Activated T-helper 2 cell treated with anti-CD3 and anti-CD28 coated beads, Interferon-gamma antibody, Interleukin-2, Interleukin-4, amounts not matched to agents 10 μg/mL and 5 μg/mL and 100 μg/mL, durations not matched to agents 14 hours and 24 hours and 36 hours (primary cell): ENCODE data around the gene TBC1D23. TPM values are rescaled to one million over a fixed set of nuclear protein-coding genes. Genes with fewer than 3 reads are reported as not detected.
"Not testable (repeated sequence)": the region's sequence is repeated elsewhere in the genome, so short reads cannot be mapped to it uniquely, and the experiment has no call there.

Experiments
- DNase-seq: peaks from one replicate; pipeline ENCODE4 v3.0.0; 2021; ENCODE audit warnings: low spot score
- H3K27ac Mint-ChIP-seq: one replicate; pipeline ENCODE4 v1.8.0; 2021; ENCODE audit warnings: mixed read lengths
- H3K27me3 Mint-ChIP-seq: one replicate; pipeline ENCODE4 v1.8.0; 2021; ENCODE audit warnings: low read depth, mixed read lengths
- H3K36me3 Mint-ChIP-seq: one replicate; pipeline ENCODE4 v1.8.0; 2021; ENCODE audit warnings: low read depth, mixed read lengths
- H3K4me1 Mint-ChIP-seq: one replicate; pipeline ENCODE4 v1.8.0; 2021; ENCODE audit warnings: low read depth, mixed read lengths
- H3K4me3 Mint-ChIP-seq: one replicate; pipeline ENCODE4 v1.8.0; 2021; ENCODE audit warnings: low read depth, mild to moderate bottlenecking, moderate library complexity, mixed read lengths
- H3K9me3 Mint-ChIP-seq: one replicate; pipeline ENCODE4 v1.8.0; 2021; ENCODE audit warnings: mixed read lengths
- intact Hi-C: fragments of 100-400 bp; cut with micrococcal nuclease; formaldehyde crosslinking; loops from one replicate; pipeline ENCODE4 v1.15.1; 2023
- total RNA-seq: library from RNA; stranded (reverse); gene quantifications from 2 replicates; pipeline ENCODE4 v1.2.3, GENCODE V29; 2022

The TBC1D23 gene
- total RNA-seq, 1 donor from 2014 or later, result 18.7 TPM

- Mint-ChIP-seq H3K27me3 (peaks cover 10% of the 10 kb centered on the region), H3K9me3 (no peaks in the 10 kb centered on the region), H3K4me3 (no peak overlapping the region), H3K27ac (no peak overlapping the region), H3K4me1 (peaks cover 11% of the 10 kb centered on the region), H3K36me3 (no peaks in the 10 kb centered on the region)
- intact Hi-C loops, result no loop called here
- DNase-seq, result no peak
Measured at GRCh38 chr3:100231668-100232067, 29.1 kb upstream of the TBC1D23 start.

GRCh38 chr3:100234364-100234763, 26.4 kb upstream of the TBC1D23 start:
- peaks cover 11% of the 10 kb centered on the region for H3K27me3 Mint-ChIP-seq
- H3K9me3 Mint-ChIP-seq, result peaks cover 5% of the 10 kb centered on the region
- no peak overlapping the region for H3K4me3 Mint-ChIP-seq
- no peaks in the 10 kb centered on the region for H3K36me3 Mint-ChIP-seq
- H3K4me1 Mint-ChIP-seq, result peaks cover 1% of the 10 kb centered on the region
- intact Hi-C loops, result no loop called here
- H3K27ac Mint-ChIP-seq, result no peak overlapping the region
- DNase-seq, result no peak

- no peak overlapping the region for H3K27ac Mint-ChIP-seq
- H3K9me3 Mint-ChIP-seq, result peaks cover 8% of the 10 kb centered on the region
- no peak overlapping the region for H3K4me3 Mint-ChIP-seq
- no peaks in the 10 kb centered on the region for H3K4me1 Mint-ChIP-seq
- peaks cover 11% of the 10 kb centered on the region for H3K27me3 Mint-ChIP-seq
- intact Hi-C loops, result no loop called here
- DNase-seq, result no peak
- H3K36me3 Mint-ChIP-seq, result no peaks in the 10 kb centered on the region
Measured at GRCh38 chr3:100238599-100238998, 22.2 kb upstream of the TBC1D23 start.

- H3K4me3 Mint-ChIP-seq, H3K36me3 Mint-ChIP-seq, intact Hi-C loops, H3K27me3 Mint-ChIP-seq, H3K27ac Mint-ChIP-seq, H3K9me3 Mint-ChIP-seq, DNase-seq: not testable (repeated sequence)
- H3K4me1 Mint-ChIP-seq, result peaks cover 12% of the 10 kb centered on the region
Measured at GRCh38 chr3:100242471-100242870, 18.3 kb upstream of the TBC1D23 start.

- no peak for DNase-seq
- H3K4me3 Mint-ChIP-seq, result no peak overlapping the region
- peaks cover 3% of the 10 kb centered on the region for H3K36me3 Mint-ChIP-seq
- H3K4me1 Mint-ChIP-seq, result peaks cover 19% of the 10 kb centered on the region
- no peaks in the 10 kb centered on the region for H3K27me3 Mint-ChIP-seq
- H3K9me3 Mint-ChIP-seq, result peaks cover 3% of the 10 kb centered on the region
- H3K27ac Mint-ChIP-seq, result no peak overlapping the region
- intact Hi-C loops, result no loop called here
Measured at GRCh38 chr3:100244264-100244663, 16.5 kb upstream of the TBC1D23 start.

GRCh38 chr3:100245136-100245535, 15.7 kb upstream of the TBC1D23 start:
- no peak overlapping the region for H3K4me3 Mint-ChIP-seq
- peaks cover 19% of the 10 kb centered on the region for H3K4me1 Mint-ChIP-seq
- peaks cover 8% of the 10 kb centered on the region for H3K9me3 Mint-ChIP-seq
- intact Hi-C loops, result no loop called here
- H3K36me3 Mint-ChIP-seq, result peaks cover 3% of the 10 kb centered on the region
- no peak overlapping the region for H3K27ac Mint-ChIP-seq
- H3K27me3 Mint-ChIP-seq, result no peaks in the 10 kb centered on the region
- no peak for DNase-seq

GRCh38 chr3:100245927-100246326, 14.9 kb upstream of the TBC1D23 start:
- H3K9me3 Mint-ChIP-seq, result peaks cover 6% of the 10 kb centered on the region
- intact Hi-C loops, result no loop called here
- H3K36me3 Mint-ChIP-seq, result peaks cover 6% of the 10 kb centered on the region
- H3K27ac Mint-ChIP-seq, result no peak overlapping the region
- no peak overlapping the region for H3K4me3 Mint-ChIP-seq
- no peak for DNase-seq
- peaks cover 19% of the 10 kb centered on the region for H3K4me1 Mint-ChIP-seq
- no peaks in the 10 kb centered on the region for H3K27me3 Mint-ChIP-seq

- no peak for DNase-seq
- Mint-ChIP-seq H3K27ac (no peak overlapping the region), H3K27me3 (no peaks in the 10 kb centered on the region), H3K9me3 (peaks cover 8% of the 10 kb centered on the region), H3K4me1 (peaks cover 19% of the 10 kb centered on the region), H3K36me3 (peaks cover 6% of the 10 kb centered on the region), H3K4me3 (no peak overlapping the region)
- intact Hi-C loops, result no loop called here
Measured at GRCh38 chr3:100246999-100247398, 13.8 kb upstream of the TBC1D23 start.

GRCh38 chr3:100252001-100252400, 8.8 kb upstream of the TBC1D23 start:
- Mint-ChIP-seq H3K4me3 (no peak overlapping the region), H3K27ac (no peak overlapping the region), H3K27me3 (no peaks in the 10 kb centered on the region), H3K36me3 (peaks cover 6% of the 10 kb centered on the region), H3K9me3 (peaks cover 8% of the 10 kb centered on the region), H3K4me1 (peaks cover 8% of the 10 kb centered on the region)
- DNase-seq, result no peak
- intact Hi-C loops, result no loop called here

GRCh38 chr3:100254168-100254777, 6.5 kb upstream of the TBC1D23 start:
- peaks cover 2% of the 10 kb centered on the region for H3K4me1 Mint-ChIP-seq
- intact Hi-C loops, result loop anchor here (1.0 kb wide), 3 partner anchors 186 to 422 kb away; no protein-coding TSS in a partner anchor

GRCh38 chr3:100256731-100257151, 4.1 kb upstream of the TBC1D23 start:
- no peaks in the 10 kb centered on the region for H3K36me3 Mint-ChIP-seq
- H3K4me3 Mint-ChIP-seq, result no peak overlapping the region
- no peaks in the 10 kb centered on the region for H3K9me3 Mint-ChIP-seq
- H3K4me1 Mint-ChIP-seq, result peaks cover 17% of the 10 kb centered on the region
- intact Hi-C loops, result no loop called here
- H3K27me3 Mint-ChIP-seq, result no peaks in the 10 kb centered on the region
- DNase-seq, result no peak
- no peak overlapping the region for H3K27ac Mint-ChIP-seq

More at GRCh38 chr3:100254168-100254777, 6.5 kb upstream of the TBC1D23 start:
- Mint-ChIP-seq H3K27me3 (no peaks in the 10 kb centered on the region), H3K36me3 (peaks cover 4% of the 10 kb centered on the region), H3K9me3 (peaks cover 8% of the 10 kb centered on the region), H3K27ac (no peak overlapping the region), H3K4me3 (no peak overlapping the region)
- peak; percentile 23 for DNase-seq

GRCh38 chr3:100257586-100257985, 3.2 kb upstream of the TBC1D23 start:
- Mint-ChIP-seq H3K9me3 (no peaks in the 10 kb centered on the region), H3K27me3 (no peaks in the 10 kb centered on the region), H3K27ac (no peak overlapping the region), H3K36me3 (no peaks in the 10 kb centered on the region), H3K4me3 (no peak overlapping the region), H3K4me1 (peaks cover 22% of the 10 kb centered on the region)
- no peak for DNase-seq
- intact Hi-C loops, result no loop called here

- Mint-ChIP-seq H3K27me3 (no peaks in the 10 kb centered on the region), H3K4me1 (peaks cover 40% of the 10 kb centered on the region), H3K27ac (peak overlapping the region; percentile 97), H3K4me3 (peak overlapping the region; percentile 95), H3K36me3 (no peaks in the 10 kb centered on the region), H3K9me3 (no peaks in the 10 kb centered on the region)
- intact Hi-C loops, result loop anchor here (1.0 to 10.0 kb wide), 6 partner anchors 50 to 1425 kb away; partner anchors contain the start of genes CMSS1, LNP1, NIT2 and RPL24
- no peak for DNase-seq
Measured at GRCh38 chr3:100260081-100260684, 609 bp upstream of the TBC1D23 start.
